GOT3 (cell line): ENCODE measurements around the gene FOXL3.
"Not testable (repeated sequence)": the region's sequence is repeated elsewhere in the genome, so short reads cannot be mapped to it uniquely, and the experiment has no call there.

Source experiments
- DNase-seq: peaks from one replicate; lab custom pipeline; 2025; ENCODE audit warnings: mixed read lengths; lab: John Stamatoyannopoulos, UW

The FOXL3 gene

GRCh38 chr7:255038-255435 lies 34.9 kb upstream of the FOXL3 start:
- DNase-seq, result no peak

- no peak for DNase-seq
These were observed 34.1 kb upstream of the FOXL3 start for GRCh38 chr7:255721-256361.

- DNase-seq, result no peak
These were observed 33.5 kb upstream of the FOXL3 start for GRCh38 chr7:256461-256940.

- no peak for DNase-seq
These were observed 32.9 kb upstream of the FOXL3 start for GRCh38 chr7:256981-257646.

- DNase-seq, result no peak
These were observed 32.4 kb upstream of the FOXL3 start for GRCh38 chr7:257647-257992.

GRCh38 chr7:258476-259190 lies 31.3 kb upstream of the FOXL3 start:
- DNase-seq, result no peak

- no peak for DNase-seq
These were observed 30.8 kb upstream of the FOXL3 start for GRCh38 chr7:259191-259505.

GRCh38 chr7:259751-260405 lies 30.1 kb upstream of the FOXL3 start:
- no peak for DNase-seq

- DNase-seq, result no peak
These were observed 29.3 kb upstream of the FOXL3 start for GRCh38 chr7:260441-261281.

GRCh38 chr7:261341-262250 lies 28.4 kb upstream of the FOXL3 start:
- no peak for DNase-seq

GRCh38 chr7:262251-262572 lies 27.8 kb upstream of the FOXL3 start:
- DNase-seq, result no peak

- not testable (repeated sequence) for DNase-seq
These were observed 27.2 kb upstream of the FOXL3 start for GRCh38 chr7:262631-263311.

GRCh38 chr7:263483-264351 lies 26.3 kb upstream of the FOXL3 start:
- DNase-seq, result peak; percentile 74

GRCh38 chr7:264541-265191 lies 25.3 kb upstream of the FOXL3 start:
- DNase-seq, result no peak

- DNase-seq, result no peak
These were observed 24.6 kb upstream of the FOXL3 start for GRCh38 chr7:265192-265997.

- no peak for DNase-seq
These were observed 23.7 kb upstream of the FOXL3 start for GRCh38 chr7:265998-266850.
